Endothelial cell of umbilical vein (primary cell): ENCODE measurements around the gene CHIC2. TPM values are rescaled to one million over a fixed set of nuclear protein-coding genes. Genes with fewer than 3 reads are reported as not detected.

Source experiments
- BruUV-seq: library from RNA; stranded (reverse); fragments of 400-500 nt; replicated peaks from 2 replicates; lab custom pipeline; 2021; lab: Mats Ljungman, UMichigan
- CTCF ChIA-PET: fragments of 300-600, 350-600 bp; sonication (Branson Sonifier 250); formaldehyde crosslinking; loops from one replicate; lab custom pipeline; 2021; ENCODE audit warnings: antibody characterized with exemption, inconsistent platforms; lab: Charles Lee
- POLR2A ChIA-PET: fragments of 300-600, 350-600 bp; sonication (Branson Sonifier 250); formaldehyde crosslinking; loops from one replicate; lab custom pipeline; 2021; ENCODE audit warnings: antibody characterized with exemption, inconsistent platforms; lab: Charles Lee
- DNase-seq: peaks from one replicate; pipeline ENCODE4 v3.0.0-alpha.2; 2011; ENCODE audit warnings: low read depth, low spot score
- FAIRE-seq: peaks from 2 replicates; lab custom pipeline; 2011; peaks lifted over from hg19 to GRCh38; lab: Jason Lieb, UNC
- H2AFZ ChIP-seq: 2 replicates; pipeline ENCODE4 v1.6.0; 2012; ENCODE audit warnings: low read depth, low read length, control low read depth, inconsistent platforms
- H3K27ac ChIP-seq: 2 replicates; pipeline ENCODE4 v1.5.1; 2011; ENCODE audit warnings: low read depth, mild to moderate bottlenecking, control low read depth, low read length, moderate library complexity; ENCODE audit not compliant: insufficient read depth
- H3K27me3 ChIP-seq, 2 experiments: 2 replicates each; pipeline versions ENCODE4 v1.6.0 to v1.6.1; 2011; ENCODE audit warnings: low read length in 2 of 2, mixed read lengths in 1 of 2; ENCODE audit not compliant: control insufficient read depth in 2 of 2, insufficient read depth in 2 of 2
- H3K36me3 ChIP-seq, 2 experiments: 2 replicates in 1 of 2; 3 replicates in 1 of 2; pipeline ENCODE4 v1.5.1; 2011; ENCODE audit warnings: low read length in 2 of 2, mild to moderate bottlenecking in 1 of 2, moderate library complexity in 1 of 2; ENCODE audit not compliant: control insufficient read depth in 2 of 2, insufficient read depth in 2 of 2; ENCODE audit errors: extremely low read depth in 1 of 2
- H3K4me1 ChIP-seq: 3 replicates; pipeline ENCODE4 v1.5.1; 2011; ENCODE audit warnings: mild to moderate bottlenecking, low read length; ENCODE audit not compliant: control insufficient read depth, insufficient read depth; ENCODE audit errors: extremely low read depth
- H3K4me2 ChIP-seq: 2 replicates; pipeline ENCODE4 v1.6.1; 2011; ENCODE audit warnings: low read length, control low read depth, mixed read lengths; ENCODE audit not compliant: insufficient read depth
- H3K4me3 ChIP-seq, 3 experiments: fragments of 200-600 bp in 1 of 3; sonication (generic), shearing (Covaris generic) in 1 of 3; replicated peaks in 1 of 3; 2 replicates each; pipeline ENCODE4 v1.5.1; 2011 to 2016; ENCODE audit warnings: control low read depth in 3 of 3, low read length in 3 of 3, mild to moderate bottlenecking in 2 of 3, inconsistent platforms in 1 of 3, low read depth in 1 of 3, moderate library complexity in 1 of 3; ENCODE audit not compliant: insufficient read depth in 1 of 3
- H3K79me2 ChIP-seq: 2 replicates; pipeline ENCODE4 v1.6.0; 2012; ENCODE audit warnings: low read length, inconsistent platforms; ENCODE audit not compliant: control insufficient read depth, insufficient read depth
- H3K9ac ChIP-seq: replicated peaks from 2 replicates; pipeline ENCODE3; 2011; ENCODE audit warnings: low read length, control low read depth; ENCODE audit not compliant: insufficient read depth; ENCODE audit errors: extremely low read depth
- H3K9me1 ChIP-seq: replicated peaks from 3 replicates; pipeline ENCODE4 v1.6.0; 2011; ENCODE audit warnings: mild to moderate bottlenecking, low read length; ENCODE audit not compliant: control insufficient read depth, insufficient read depth; ENCODE audit errors: extremely low read depth
- H3K9me3 ChIP-seq: replicated peaks from 2 replicates; pipeline ENCODE4 v1.5.1; 2012; ENCODE audit warnings: low read length, inconsistent platforms; ENCODE audit not compliant: control insufficient read depth, insufficient read depth
- H4K20me1 ChIP-seq: replicated peaks from 2 replicates; pipeline ENCODE3; 2011; ENCODE audit warnings: mild to moderate bottlenecking, low read length; ENCODE audit not compliant: control insufficient read depth, insufficient read depth; ENCODE audit errors: extremely low read depth
- FOS ChIP-seq: IDR thresholded peaks from 2 replicates; pipeline ENCODE4 v1.6.1; 2011; ENCODE audit warnings: mild to moderate bottlenecking, low read length, moderate library complexity, borderline replicate concordance; ENCODE audit not compliant: insufficient read depth
- GATA2 ChIP-seq: IDR thresholded peaks from 2 replicates; pipeline ENCODE4 v1.7.0; 2011; ENCODE audit warnings: low read depth, mild to moderate bottlenecking, moderate library complexity, mixed read lengths, low read length; ENCODE audit not compliant: insufficient read length, insufficient read depth
- JUN ChIP-seq: IDR thresholded peaks from 2 replicates; pipeline ENCODE4 v1.6.1; 2011; ENCODE audit warnings: borderline replicate concordance, low read depth; ENCODE audit not compliant: insufficient read length, insufficient read depth
- MYC ChIP-seq: IDR thresholded peaks from one replicate; pipeline ENCODE4 v1.6.1; 2011; ENCODE audit warnings: mild to moderate bottlenecking, low read depth, low read length
- POLR2A ChIP-seq: IDR thresholded peaks from 2 replicates; pipeline ENCODE4 v1.6.1; 2012; ENCODE audit warnings: low read depth, mild to moderate bottlenecking, control low read depth, low read length
- POLR2AphosphoS5 ChIP-seq: IDR thresholded peaks from 2 replicates; pipeline ENCODE4 v1.6.1; 2012; ENCODE audit warnings: low read depth, mild to moderate bottlenecking, control low read depth, low read length, moderate library complexity; ENCODE audit not compliant: insufficient read depth
- dilution Hi-C: fragments of 300-500 bp; cut with MboI; formaldehyde crosslinking; loops from one replicate; pipeline ENCODE4 v1.15.0; 2019; ENCODE audit warnings: low sequenced_read_pairs; ENCODE audit not compliant: extremely low pct_ligation_motif_present
- intact Hi-C: fragments of 100-400 bp; cut with micrococcal nuclease; formaldehyde crosslinking; loops from one replicate; pipeline ENCODE4 v1.10.0; 2022
- polyA plus RNA-seq, 4 experiments: library from polyadenylated mRNA; depleted of rRNA in 3 of 4; stranded (reverse) in 3 of 4; unstranded in 1 of 4; fragments of >200 nt; gene quantifications; 2 replicates each; pipeline versions ENCODE4 v1.2.1 to v1.2.3, GENCODE V29; 2011 to 2012; ENCODE audit warnings: missing spikeins in 1 of 4
- total RNA-seq: library from RNA; stranded (reverse); gene quantifications from 2 replicates; pipeline ENCODE4 v1.2.3, GENCODE V29; 2021
- TF ChIP-seq, protein P1 (sequence below): IDR thresholded peaks from 2 replicates; pipeline ENCODE4 v1.6.1; 2011; ENCODE audit not compliant: insufficient read depth, insufficient read length
- TF ChIP-seq, protein P2 (sequence below), 2 donors: IDR thresholded peaks; 1 replicate in 1 of 2; 2 replicates in 1 of 2; pipeline ENCODE4 v1.5.1; 2011; ENCODE audit warnings: low read length in 2 of 2, mild to moderate bottlenecking in 2 of 2, moderate library complexity in 2 of 2, control low read depth in 1 of 2, inconsistent platforms in 1 of 2, low read depth in 1 of 2; ENCODE audit not compliant: insufficient read depth in 1 of 2; ENCODE audit errors: extremely low read depth in 1 of 2

Gene CHIC2
- total and polyA plus RNA-seq, 2 donors (not counting 3 experiments of a cell fraction or from before 2014, with no cell fraction given), result 27.4 to 43.3 TPM

DNA sequence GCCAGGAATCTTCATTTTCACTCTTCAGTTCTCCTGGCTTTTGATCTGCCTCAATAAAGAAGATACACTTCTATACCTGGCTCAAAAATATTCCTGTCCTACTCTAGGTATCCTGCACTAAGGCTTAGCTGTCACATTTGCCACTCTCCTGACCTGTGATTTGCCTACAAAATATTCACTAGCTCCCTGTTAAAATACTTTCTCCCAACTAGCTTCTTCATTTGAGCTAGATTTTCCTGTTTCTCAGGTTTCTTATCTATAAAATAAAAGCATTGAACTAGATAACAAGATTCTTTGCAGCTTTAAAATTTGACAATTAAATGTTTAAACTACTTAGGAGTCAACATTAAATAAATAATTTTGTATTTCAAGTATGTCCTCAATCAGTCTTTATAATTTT lies 53.2 kb downstream of the CHIC2 start:
- Histone ChIP-seq H3K9ac (no peak overlapping the region), H3K4me1 (no peaks in the 10 kb centered on the region), H3K27ac (no peak overlapping the region), H3K36me3 (peaks cover 2 to 16% of the 10 kb centered on the region in 2 experiments), H3K4me2 (no peak overlapping the region), H3K9me1 (no peaks in the 10 kb centered on the region), H3K79me2 (peaks cover 22% of the 10 kb centered on the region), H4K20me1 (peaks cover 2% of the 10 kb centered on the region), H3K27me3 (no peaks in the 10 kb centered on the region), H3K4me3 (no peak overlapping the region), H3K9me3 (no peaks in the 10 kb centered on the region), H2AFZ (no peak overlapping the region)
- TF ChIP-seq, protein P1, sequence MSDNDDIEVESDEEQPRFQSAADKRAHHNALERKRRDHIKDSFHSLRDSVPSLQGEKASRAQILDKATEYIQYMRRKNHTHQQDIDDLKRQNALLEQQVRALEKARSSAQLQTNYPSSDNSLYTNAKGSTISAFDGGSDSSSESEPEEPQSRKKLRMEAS, result no peak
- TF ChIP-seq MYC (no peak), POLR2A (no peak), GATA2 (no peak), JUN (no peak), FOS (no peak), POLR2AphosphoS5 (no peak)
- TF ChIP-seq, protein P2, sequence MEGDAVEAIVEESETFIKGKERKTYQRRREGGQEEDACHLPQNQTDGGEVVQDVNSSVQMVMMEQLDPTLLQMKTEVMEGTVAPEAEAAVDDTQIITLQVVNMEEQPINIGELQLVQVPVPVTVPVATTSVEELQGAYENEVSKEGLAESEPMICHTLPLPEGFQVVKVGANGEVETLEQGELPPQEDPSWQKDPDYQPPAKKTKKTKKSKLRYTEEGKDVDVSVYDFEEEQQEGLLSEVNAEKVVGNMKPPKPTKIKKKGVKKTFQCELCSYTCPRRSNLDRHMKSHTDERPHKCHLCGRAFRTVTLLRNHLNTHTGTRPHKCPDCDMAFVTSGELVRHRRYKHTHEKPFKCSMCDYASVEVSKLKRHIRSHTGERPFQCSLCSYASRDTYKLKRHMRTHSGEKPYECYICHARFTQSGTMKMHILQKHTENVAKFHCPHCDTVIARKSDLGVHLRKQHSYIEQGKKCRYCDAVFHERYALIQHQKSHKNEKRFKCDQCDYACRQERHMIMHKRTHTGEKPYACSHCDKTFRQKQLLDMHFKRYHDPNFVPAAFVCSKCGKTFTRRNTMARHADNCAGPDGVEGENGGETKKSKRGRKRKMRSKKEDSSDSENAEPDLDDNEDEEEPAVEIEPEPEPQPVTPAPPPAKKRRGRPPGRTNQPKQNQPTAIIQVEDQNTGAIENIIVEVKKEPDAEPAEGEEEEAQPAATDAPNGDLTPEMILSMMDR (IDR thresholded peaks at IDR 0.05; ENCODE audit: extremely low read depth in 1 of 2, insufficient read depth in 1 of 2, low read depth in 1 of 2, low read length in 2 of 2), result no peak
- no peak for FAIRE-seq
- no TSS peak for BruUV-seq
- POLR2A ChIA-PET, result no interaction called here
- intact Hi-C loops, result loop anchor here (2.0 kb wide), 1 partner anchor 16 kb away; no protein-coding TSS in a partner anchor
- DNase-seq, result no peak
- dilution Hi-C loops, result no loop called here
- CTCF ChIA-PET, result interaction anchor here (1.1 to 1.5 kb wide), 2 partner anchors 8 to 81 kb away, joined by 3 to 4 read pairs; no protein-coding TSS in a partner anchor
